AG09309 (cell line): Measurements from ENCODE around the gene DENND1A.

Source experiments
- DNase-seq: peaks from one replicate; pipeline ENCODE4 v3.0.0-alpha.2; 2010; ENCODE audit warnings: low read depth
- H3K4me3 ChIP-seq: 2 replicates; pipeline ENCODE4 v1.5.1; 2011; ENCODE audit warnings: mild to moderate bottlenecking, low read depth, low read length, moderate library complexity; ENCODE audit not compliant: control insufficient read depth
- CTCF ChIP-seq: IDR thresholded peaks from 2 replicates; pipeline ENCODE4 v1.5.1; 2011; ENCODE audit warnings: mild to moderate bottlenecking, low read depth, low read length, inconsistent platforms; ENCODE audit not compliant: insufficient read depth, control insufficient read depth; ENCODE audit errors: missing control alignments

The DENND1A gene

GRCh38 chr9:123375469-123376132, 554.3 kb downstream of the DENND1A start:
- no peak overlapping the region for H3K4me3 ChIP-seq
- no peak for TF ChIP-seq CTCF
- DNase-seq: no peak

- no peak overlapping the region for H3K4me3 ChIP-seq
- TF ChIP-seq CTCF: no peak
- no peak for DNase-seq
These were observed 556.0 kb downstream of the DENND1A start for GRCh38 chr9:123373946-123374345.

GRCh38 chr9:123373447-123373923, 556.4 kb downstream of the DENND1A start:
- DNase-seq: no peak
- no peak overlapping the region for H3K4me3 ChIP-seq
- no peak for TF ChIP-seq CTCF

GRCh38 chr9:123372766-123373446, 557.0 kb downstream of the DENND1A start:
- no peak for TF ChIP-seq CTCF
- no peak overlapping the region for H3K4me3 ChIP-seq
- no peak for DNase-seq

- DNase-seq: no peak
- no peak for TF ChIP-seq CTCF
- H3K4me3 ChIP-seq: no peak overlapping the region
These were observed 557.9 kb downstream of the DENND1A start for GRCh38 chr9:123371805-123372590.

GRCh38 chr9:123371228-123371584, 558.7 kb downstream of the DENND1A start:
- DNase-seq: no peak
- no peak for TF ChIP-seq CTCF
- no peak overlapping the region for H3K4me3 ChIP-seq
